Prostate gland (tissue), 2 donors: ENCODE results near the gene KTN1. TPM values are rescaled to one million over a fixed set of nuclear protein-coding genes. Genes with fewer than 3 reads are reported as not detected.

ENCODE experiments used
- DNase-seq: peaks from one replicate; pipeline ENCODE4 v3.0.0-alpha.2; 2019; ENCODE audit warnings: low spot score
- H3K27ac ChIP-seq, 2 donors: fragments of 200-600 bp; sonication (generic); 2 replicates each; pipeline ENCODE4 v1.5.1; 2017 to 2019
- H3K27me3 ChIP-seq: fragments of 200-600 bp; sonication (generic); replicated peaks from 2 replicates; pipeline ENCODE4 v1.5.1; 2019; ENCODE audit not compliant: insufficient read depth
- H3K36me3 ChIP-seq, 2 donors: fragments of 200-600 bp; sonication (generic); 1 replicate in 1 of 2; 2 replicates in 1 of 2; pipeline versions ENCODE4 v1.5.1 to v1.8.1; 2017 to 2019
- H3K4me1 ChIP-seq: fragments of 200-600 bp; sonication (generic); replicated peaks from 2 replicates; pipeline ENCODE4 v1.5.1; 2019
- H3K4me3 ChIP-seq, 2 donors: fragments of 200-600 bp; sonication (generic); 2 replicates each; pipeline ENCODE4 v1.5.1; 2017 to 2019
- H3K9me3 ChIP-seq: fragments of 200-600 bp; sonication (generic); 2 replicates; pipeline ENCODE4 v1.5.1; 2017
- POLR2A ChIP-seq: fragments of 450-650 bp; IDR thresholded peaks from one replicate; pipeline ENCODE4 v1.6.1; 2016; ENCODE audit warnings: antibody characterized with exemption, mild to moderate bottlenecking
- POLR2AphosphoS5 ChIP-seq: sonication (generic); formaldehyde crosslinking; IDR thresholded peaks from one replicate; pipeline ENCODE4 v1.6.1; 2017; ENCODE audit warnings: antibody characterized with exemption
- WGBS: methylation state at CpG from one replicate; pipeline ENCODE4 v1.1.5; 2018; 5-methylcytosine and 5-hydroxymethylcytosine counted together
- intact Hi-C: fragments of 100-400 bp; cut with DNase I; formaldehyde crosslinking; loops from one replicate; pipeline ENCODE4 v1.14.2; 2022
- total RNA-seq, 2 donors: library from RNA; depleted of rRNA; stranded (reverse); fragments of >200 nt; gene quantifications; one replicate each; pipeline ENCODE4 v1.1.0, GENCODE V29; 2016
- TF ChIP-seq, protein P1 (sequence below), 4 experiments: fragments of 200-600 bp in 2 of 4; fragments of 450-650 bp in 2 of 4; sonication (generic) in 2 of 4; IDR thresholded peaks; 1 replicate in 3 of 4; 2 replicates in 1 of 4; pipeline ENCODE4 v1.5.1; 2016 to 2019; ENCODE audit warnings: antibody characterized with exemption in 4 of 4, mild to moderate bottlenecking in 2 of 4, moderate library complexity in 2 of 4

The KTN1 gene
- total RNA-seq, 2 donors from 2014 or later = 84.2 to 162 TPM

DNA sequence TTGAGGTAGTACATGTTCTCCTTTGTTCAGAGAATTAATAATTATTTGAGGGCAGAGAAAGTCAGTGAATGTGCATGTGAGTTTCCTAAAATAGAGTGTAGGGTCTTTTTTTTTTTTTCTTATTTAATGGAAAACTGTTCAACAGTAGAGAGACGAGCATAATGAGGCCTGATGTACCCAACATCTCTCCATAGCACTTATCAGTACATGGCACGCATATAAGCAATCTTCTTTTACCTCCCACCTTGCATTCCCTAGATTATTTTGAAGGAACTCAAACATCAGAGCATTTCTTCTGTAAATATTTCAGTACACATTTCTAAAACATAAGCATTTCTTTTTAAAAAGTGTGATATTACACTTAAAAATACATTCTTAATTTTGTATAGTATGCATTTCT lies 87.8 kb downstream of the KTN1 start:
- Histone ChIP-seq H3K4me1 (no peaks in the 10 kb centered on the region), H3K27ac (no peak overlapping the region), H3K27me3 (no peaks in the 10 kb centered on the region), H3K4me3 (no peak overlapping the region), H3K36me3 (peaks cover 0 to 3% of the 10 kb centered on the region in 2 donors), H3K9me3 (no peaks in the 10 kb centered on the region)
- TF ChIP-seq, protein P1, sequence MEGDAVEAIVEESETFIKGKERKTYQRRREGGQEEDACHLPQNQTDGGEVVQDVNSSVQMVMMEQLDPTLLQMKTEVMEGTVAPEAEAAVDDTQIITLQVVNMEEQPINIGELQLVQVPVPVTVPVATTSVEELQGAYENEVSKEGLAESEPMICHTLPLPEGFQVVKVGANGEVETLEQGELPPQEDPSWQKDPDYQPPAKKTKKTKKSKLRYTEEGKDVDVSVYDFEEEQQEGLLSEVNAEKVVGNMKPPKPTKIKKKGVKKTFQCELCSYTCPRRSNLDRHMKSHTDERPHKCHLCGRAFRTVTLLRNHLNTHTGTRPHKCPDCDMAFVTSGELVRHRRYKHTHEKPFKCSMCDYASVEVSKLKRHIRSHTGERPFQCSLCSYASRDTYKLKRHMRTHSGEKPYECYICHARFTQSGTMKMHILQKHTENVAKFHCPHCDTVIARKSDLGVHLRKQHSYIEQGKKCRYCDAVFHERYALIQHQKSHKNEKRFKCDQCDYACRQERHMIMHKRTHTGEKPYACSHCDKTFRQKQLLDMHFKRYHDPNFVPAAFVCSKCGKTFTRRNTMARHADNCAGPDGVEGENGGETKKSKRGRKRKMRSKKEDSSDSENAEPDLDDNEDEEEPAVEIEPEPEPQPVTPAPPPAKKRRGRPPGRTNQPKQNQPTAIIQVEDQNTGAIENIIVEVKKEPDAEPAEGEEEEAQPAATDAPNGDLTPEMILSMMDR (IDR thresholded peaks at IDR 0.05) = no peak
- DNase-seq = no peak
- WGBS = 96% methylated on average over 2 of the region's 2 CpGs
- intact Hi-C loops = no loop called here

DNA sequence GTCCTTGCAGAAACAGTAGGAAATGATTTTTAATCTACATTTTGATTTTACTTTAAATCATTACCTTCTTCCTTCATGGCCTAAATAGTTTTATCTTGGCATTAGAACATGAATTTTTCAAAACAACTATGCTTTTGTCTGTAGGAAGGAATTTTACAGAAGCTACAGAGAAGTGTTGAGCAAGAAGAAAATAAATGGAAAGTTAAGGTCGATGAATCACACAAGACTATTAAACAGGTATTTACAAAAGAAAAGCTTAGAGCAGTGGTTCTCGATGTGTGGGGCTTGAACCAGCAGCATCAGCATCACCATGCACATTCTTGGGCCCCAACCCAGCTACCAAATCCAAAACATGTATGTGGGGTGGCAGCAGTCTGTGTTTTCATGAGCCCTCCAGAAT lies 91.6 kb downstream of the KTN1 start:
- no peak overlapping the region for H3K27ac ChIP-seq
- H3K9me3 ChIP-seq = no peaks in the 10 kb centered on the region
- H3K36me3 ChIP-seq = peaks cover 0 to 3% of the 10 kb centered on the region in 2 donors
- TF ChIP-seq POLR2A (no peak), POLR2AphosphoS5 (no peak)
- TF ChIP-seq, protein P1 (IDR thresholded peaks at IDR 0.05) = no peak
- no peak overlapping the region for H3K4me3 ChIP-seq
- no peak for DNase-seq
- H3K27me3 ChIP-seq = no peaks in the 10 kb centered on the region
- intact Hi-C loops = no loop called here
- H3K4me1 ChIP-seq = no peaks in the 10 kb centered on the region
- WGBS = 87% methylated on average over 2 of the region's 2 CpGs

DNA sequence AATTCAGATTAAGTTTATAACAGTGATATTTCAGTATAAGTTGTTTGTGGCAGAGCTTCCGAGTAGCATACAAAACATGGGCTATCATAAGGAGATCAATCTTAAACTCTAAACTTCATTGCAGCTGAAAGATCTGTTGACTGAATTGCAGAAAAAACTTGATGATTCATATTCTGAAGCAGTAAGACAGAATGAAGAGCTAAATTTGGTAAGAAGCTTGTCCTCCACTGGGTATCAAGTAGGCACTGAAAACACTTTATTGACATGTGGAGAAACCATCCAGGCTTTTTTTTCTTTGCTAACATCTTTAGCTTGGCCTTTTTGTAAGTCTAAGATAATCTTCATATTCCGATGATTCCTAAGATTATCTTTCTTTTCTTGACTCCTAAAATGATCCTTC lies 93.0 kb downstream of the KTN1 start:
- Histone ChIP-seq H3K4me3 (no peak overlapping the region), H3K36me3 (peaks cover 0 to 3% of the 10 kb centered on the region in 2 donors), H3K27me3 (no peaks in the 10 kb centered on the region), H3K9me3 (no peaks in the 10 kb centered on the region), H3K4me1 (no peaks in the 10 kb centered on the region), H3K27ac (no peak overlapping the region)
- WGBS = 97% methylated on average over 2 of the region's 2 CpGs
- intact Hi-C loops = no loop called here
- no peak for DNase-seq
- no peak for TF ChIP-seq POLR2AphosphoS5

DNA sequence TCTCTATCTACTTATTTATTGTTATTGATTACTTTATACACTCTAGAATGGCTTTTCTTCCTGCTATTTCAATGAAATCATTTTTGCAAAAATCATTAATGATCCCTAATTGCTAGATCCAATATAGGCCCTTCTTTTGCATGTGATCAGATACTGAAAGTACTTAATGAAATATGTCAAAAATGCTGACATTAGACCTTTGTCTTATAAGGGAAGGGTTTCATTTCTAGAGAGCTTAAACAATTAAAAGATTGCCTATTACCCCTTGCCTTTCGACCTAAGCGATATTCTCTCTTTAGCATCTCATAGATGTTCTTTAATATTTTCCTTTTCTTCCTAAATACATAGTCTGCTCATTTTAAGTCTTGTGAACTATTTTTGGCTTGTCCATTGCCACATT lies 101.1 kb downstream of the KTN1 start:
- no peak overlapping the region for H3K4me3 ChIP-seq
- H3K4me1 ChIP-seq = no peaks in the 10 kb centered on the region
- intact Hi-C loops = no loop called here
- H3K27me3 ChIP-seq = no peaks in the 10 kb centered on the region
- H3K36me3 ChIP-seq = no peaks in the 10 kb centered on the region
- WGBS = 95% methylated on average over 2 of the region's 2 CpGs
- no peak for TF ChIP-seq POLR2A
- TF ChIP-seq, protein P1 (IDR thresholded peaks at IDR 0.05) = no peak
- TF ChIP-seq POLR2AphosphoS5 = no peak
- H3K27ac ChIP-seq = no peak overlapping the region
- DNase-seq = no peak
- no peaks in the 10 kb centered on the region for H3K9me3 ChIP-seq

DNA sequence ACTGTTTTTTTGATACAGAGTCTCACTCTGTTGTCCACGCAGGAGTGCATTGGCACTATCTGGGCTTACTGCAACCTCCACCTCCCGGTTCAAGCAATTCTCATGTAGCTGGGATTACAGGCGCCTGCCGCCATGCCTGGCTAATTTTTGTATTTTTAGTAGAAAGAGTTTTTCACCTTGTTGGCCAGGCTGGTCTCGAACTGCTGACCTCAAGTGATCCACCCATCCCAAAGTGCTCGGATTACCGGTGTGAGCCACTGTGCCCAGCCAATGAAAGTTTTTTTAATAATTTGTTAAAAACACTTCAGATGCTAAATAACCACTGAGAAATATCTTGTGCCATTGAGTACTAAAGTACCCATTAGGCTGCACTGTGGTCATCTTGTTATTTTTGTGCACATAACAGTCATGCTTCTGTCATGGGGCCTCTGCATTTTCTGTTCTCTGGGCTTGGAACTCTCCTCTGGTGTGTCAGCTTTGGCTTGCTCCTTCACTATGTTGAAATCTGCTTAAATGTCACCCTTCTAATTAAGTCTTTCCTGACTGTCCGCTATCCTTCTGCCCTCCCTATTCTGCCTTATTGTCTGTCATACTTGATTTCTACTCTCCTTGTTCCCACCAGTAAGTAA lies 105.1 kb downstream of the KTN1 start:
- Histone ChIP-seq H3K4me1 (no peaks in the 10 kb centered on the region), H3K27ac (no peak overlapping the region), H3K4me3 (no peak overlapping the region), H3K36me3 (no peaks in the 10 kb centered on the region), H3K9me3 (no peaks in the 10 kb centered on the region), H3K27me3 (no peaks in the 10 kb centered on the region)
- 98% methylated on average over 8 of the region's 8 CpGs for WGBS
- no peak for DNase-seq
- no peak for TF ChIP-seq POLR2AphosphoS5
- TF ChIP-seq, protein P1 (IDR thresholded peaks at IDR 0.05) = no peak
- TF ChIP-seq POLR2A = no peak
- intact Hi-C loops = no loop called here
